SK-N-SH (cell line): ENCODE data around the gene USP11. TPM values are rescaled to one million over a fixed set of nuclear protein-coding genes. Genes with fewer than 3 reads are reported as not detected.
"Not testable (repeated sequence)": the region's sequence is repeated elsewhere in the genome, so short reads cannot be mapped to it uniquely, and the experiment has no call there.

Source experiments
- CTCF ChIA-PET: fragments of 300-600, 350-600 bp; formaldehyde crosslinking; extraction: SDS; loops from one replicate; lab custom pipeline; 2021; lab: Yijun Ruan, JAX
- POLR2A ChIA-PET: fragments of 350-600 bp; sonication (Branson Sonifier 250); formaldehyde crosslinking; extraction: SDS; loops from one replicate; lab custom pipeline; 2020; ENCODE audit warnings: antibody characterized with exemption, inconsistent platforms; lab: Yijun Ruan, JAX
- DNase-seq: peaks from one replicate; pipeline ENCODE4 v3.0.0; 2012
- H2AFZ ChIP-seq: fragments of 200-600 bp; sonication (generic); 2 replicates; pipeline ENCODE4 v1.8.1; 2016; ENCODE audit warnings: antibody characterized with exemption, mild to moderate bottlenecking, low read depth
- H3F3A ChIP-seq: fragments of 200-600 bp; sonication (generic); replicated peaks from 2 replicates; pipeline ENCODE3; 2016; ENCODE audit warnings: antibody characterized with exemption, mild to moderate bottlenecking; ENCODE audit not compliant: insufficient read depth
- H3K27ac ChIP-seq, 2 experiments: fragments of 200-500 bp in 1 of 2; fragments of 200-600 bp in 1 of 2; sonication (Bioruptor generic) in 1 of 2; sonication (generic), shearing (Covaris generic) in 1 of 2; 2 replicates each; pipeline versions ENCODE4 v1.5.1 to v1.6.1; 2014 to 2016; ENCODE audit warnings: low read depth in 2 of 2, inconsistent platforms in 1 of 2, low read length in 1 of 2, mild to moderate bottlenecking in 1 of 2, mixed read lengths in 1 of 2
- H3K27me3 ChIP-seq: fragments of 200-600 bp; sonication (generic), shearing (Covaris generic); 2 replicates; pipeline ENCODE4 v1.6.1; 2016; ENCODE audit warnings: mixed run types; ENCODE audit not compliant: insufficient read depth
- H3K36me3 ChIP-seq, 2 experiments: fragments of 200-500 bp in 1 of 2; fragments of 200-600 bp in 1 of 2; sonication (Bioruptor generic) in 1 of 2; sonication (generic) in 1 of 2; replicated peaks in 1 of 2; 2 replicates each; pipeline versions ENCODE3 to v1.5.1; 2014 to 2016; ENCODE audit warnings: low read length in 1 of 2, mild to moderate bottlenecking in 1 of 2; ENCODE audit not compliant: insufficient read depth in 2 of 2, control insufficient read depth in 1 of 2
- H3K4me1 ChIP-seq, 2 experiments: fragments of 200-500 bp in 1 of 2; fragments of 200-600 bp in 1 of 2; sonication (Bioruptor generic) in 1 of 2; sonication (generic), shearing (Covaris generic) in 1 of 2; 2 replicates each; pipeline versions ENCODE4 v1.5.1 to v1.6.1; 2014 to 2016; ENCODE audit warnings: low read depth in 1 of 2, low read length in 1 of 2, mixed run types in 1 of 2; ENCODE audit not compliant: insufficient read depth in 2 of 2, control insufficient read depth in 1 of 2
- H3K4me2 ChIP-seq: fragments of 200-600 bp; sonication (generic), shearing (Covaris generic); 2 replicates; pipeline ENCODE4 v1.6.1; 2017; ENCODE audit warnings: mixed run types
- H3K4me3 ChIP-seq, 2 experiments: fragments of 200-500 bp in 1 of 2; fragments of 200-600 bp in 1 of 2; sonication (Bioruptor generic) in 1 of 2; sonication (generic), shearing (Covaris generic) in 1 of 2; 2 replicates each; pipeline versions ENCODE4 v1.5.1 to v1.8.1; 2014 to 2016; ENCODE audit warnings: low read depth in 2 of 2, inconsistent platforms in 1 of 2, low read length in 1 of 2, mild to moderate bottlenecking in 1 of 2, mixed read lengths in 1 of 2, moderate library complexity in 1 of 2
- H3K79me2 ChIP-seq: fragments of 200-600 bp; sonication (generic); 2 replicates; pipeline ENCODE4 v1.8.1; 2017; ENCODE audit warnings: mild to moderate bottlenecking; ENCODE audit not compliant: insufficient read depth
- H3K9ac ChIP-seq: fragments of 200-600 bp; sonication (generic); 2 replicates; pipeline ENCODE4 v1.6.1; 2017; ENCODE audit warnings: mixed run types
- H3K9me2 ChIP-seq: fragments of 200-600 bp; sonication (generic); 2 replicates; pipeline ENCODE4 v1.6.1; 2017; ENCODE audit warnings: mixed run types
- H3K9me3 ChIP-seq: fragments of 200-600 bp; sonication (generic); 2 replicates; pipeline ENCODE4 v1.6.1; 2017; ENCODE audit warnings: mixed run types, mild to moderate bottlenecking, moderate library complexity
- H4K20me1 ChIP-seq: fragments of 200-600 bp; sonication (generic); 2 replicates; pipeline ENCODE4 v1.6.1; 2017; ENCODE audit warnings: mild to moderate bottlenecking, mixed run types; ENCODE audit not compliant: insufficient read depth
- CHD2 ChIP-seq: fragments of 150-350 bp; IDR thresholded peaks from 2 replicates; pipeline ENCODE4 v1.6.1; 2018; ENCODE audit warnings: low read length; ENCODE audit not compliant: partially characterized antibody
- ELF1 ChIP-seq: IDR thresholded peaks from 2 replicates; pipeline ENCODE4 v1.4.0; 2012
- EZH2phosphoT487 ChIP-seq: fragments of 200-600 bp; sonication (generic); IDR thresholded peaks from 2 replicates; pipeline ENCODE4 v1.6.1; 2017; ENCODE audit warnings: low read depth, mixed run types, mild to moderate bottlenecking, antibody characterized with exemption, moderate library complexity, borderline replicate concordance
- FOSL2 ChIP-seq: IDR thresholded peaks from 2 replicates; pipeline ENCODE4 v1.4.0; 2012; ENCODE audit warnings: low read depth, mild to moderate bottlenecking, moderate library complexity, borderline replicate concordance
- FOXM1 ChIP-seq: IDR thresholded peaks from 2 replicates; pipeline ENCODE4 v1.4.0; 2012; ENCODE audit warnings: low read depth, mild to moderate bottlenecking
- GATA2 ChIP-seq: sonication (generic); formaldehyde crosslinking; IDR thresholded peaks from 2 replicates; pipeline ENCODE4 v1.5.0; 2020; ENCODE audit warnings: mild to moderate bottlenecking, missing genetic modification reagents
- MEF2A ChIP-seq: IDR thresholded peaks from 2 replicates; pipeline ENCODE4 v1.4.0; 2012; ENCODE audit warnings: low read depth, borderline replicate concordance
- RAD21 ChIP-seq: IDR thresholded peaks from 2 replicates; pipeline ENCODE4 v1.6.1; 2012; ENCODE audit warnings: mild to moderate bottlenecking, low read length
- RXRA ChIP-seq: IDR thresholded peaks from 2 replicates; pipeline ENCODE4 v1.4.0; 2012; ENCODE audit warnings: low read depth, mild to moderate bottlenecking, borderline replicate concordance
- SIN3A ChIP-seq: IDR thresholded peaks from 2 replicates; pipeline ENCODE4 v1.6.1; 2012; ENCODE audit warnings: low read depth, mild to moderate bottlenecking, low read length, moderate library complexity, borderline replicate concordance
- TCF12 ChIP-seq: IDR thresholded peaks from 2 replicates; pipeline ENCODE4 v1.4.0; 2012
- TEAD4 ChIP-seq: IDR thresholded peaks from 2 replicates; pipeline ENCODE4 v1.4.0; 2012; ENCODE audit warnings: mild to moderate bottlenecking, borderline replicate concordance; ENCODE audit not compliant: insufficient read depth
- WGBS: methylation state at CpG from one replicate; pipeline ENCODE4 v1.1.6; 2017; ENCODE audit warnings: low lambda C conversion rate; 5-methylcytosine and 5-hydroxymethylcytosine counted together
- polyA plus RNA-seq, 3 experiments: library from polyadenylated mRNA; depleted of rRNA; stranded (reverse); fragments of >200 nt; gene quantifications; 2 replicates each; pipeline ENCODE4 v1.2.3, GENCODE V29; 2012
- TF ChIP-seq, protein P1 (sequence below): fragments of 200-600 bp; sonication (generic); IDR thresholded peaks from 2 replicates; pipeline ENCODE4 v1.6.1; 2017; ENCODE audit warnings: antibody characterized with exemption, mild to moderate bottlenecking, moderate library complexity
- TF ChIP-seq, protein P2 (sequence below): IDR thresholded peaks from 2 replicates; pipeline ENCODE4 v1.4.0; 2012; ENCODE audit warnings: low read depth, borderline replicate concordance
- TF ChIP-seq, protein P3 (sequence below): IDR thresholded peaks from 2 replicates; pipeline ENCODE4 v1.6.1; 2012; ENCODE audit warnings: mild to moderate bottlenecking, low read depth, low read length, moderate library complexity
- TF ChIP-seq, protein P4 (sequence below): IDR thresholded peaks from 2 replicates; pipeline ENCODE4; 2012
- TF ChIP-seq, protein P5 (sequence below): IDR thresholded peaks from 2 replicates; pipeline ENCODE4 v1.4.0; 2012; ENCODE audit warnings: low read depth
- TF ChIP-seq, protein P6 (sequence below): fragments of 150-350 bp; IDR thresholded peaks from 2 replicates; pipeline ENCODE4 v1.6.1; 2017; ENCODE audit warnings: antibody characterized with exemption, low read length, low read depth, borderline replicate concordance

Gene USP11
- polyA plus RNA-seq, 1 of the 3 experiments (the other 2 are of a cell fraction), result 53.1 TPM

DNA sequence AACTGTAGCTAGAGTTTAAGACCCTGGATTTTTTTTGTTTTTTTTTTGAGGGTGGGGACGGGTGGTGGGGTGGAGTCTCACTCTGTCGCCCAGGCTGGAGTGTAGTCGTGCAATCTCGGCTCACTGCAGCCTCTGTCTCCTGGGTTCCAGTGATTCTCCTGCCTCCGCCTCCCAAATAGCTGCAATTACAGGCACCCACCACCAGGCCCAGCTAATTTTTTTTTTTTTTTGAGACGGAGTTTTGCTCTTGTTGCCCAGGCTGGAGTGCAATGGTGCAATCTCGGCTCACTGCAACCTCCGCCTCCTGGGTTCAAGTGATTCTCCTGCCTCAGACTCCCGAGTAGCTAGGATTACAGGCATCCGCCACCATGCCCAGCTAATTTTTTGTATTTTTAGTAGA is 51.8 kb downstream of the USP11 start:
- H4K20me1 ChIP-seq, H3K9me2 ChIP-seq, H3F3A ChIP-seq, H3K4me2 ChIP-seq, H3K36me3 ChIP-seq, H3K27ac ChIP-seq, DNase-seq, H3K4me1 ChIP-seq, H3K4me3 ChIP-seq, H2AFZ ChIP-seq, POLR2A ChIA-PET, H3K9me3 ChIP-seq, H3K9ac ChIP-seq, H3K79me2 ChIP-seq: not testable (repeated sequence)
- peaks cover 32% of the 10 kb centered on the region; the same call in 1 of the 2 replicates for H3K27me3 ChIP-seq
- TF ChIP-seq, protein P1, sequence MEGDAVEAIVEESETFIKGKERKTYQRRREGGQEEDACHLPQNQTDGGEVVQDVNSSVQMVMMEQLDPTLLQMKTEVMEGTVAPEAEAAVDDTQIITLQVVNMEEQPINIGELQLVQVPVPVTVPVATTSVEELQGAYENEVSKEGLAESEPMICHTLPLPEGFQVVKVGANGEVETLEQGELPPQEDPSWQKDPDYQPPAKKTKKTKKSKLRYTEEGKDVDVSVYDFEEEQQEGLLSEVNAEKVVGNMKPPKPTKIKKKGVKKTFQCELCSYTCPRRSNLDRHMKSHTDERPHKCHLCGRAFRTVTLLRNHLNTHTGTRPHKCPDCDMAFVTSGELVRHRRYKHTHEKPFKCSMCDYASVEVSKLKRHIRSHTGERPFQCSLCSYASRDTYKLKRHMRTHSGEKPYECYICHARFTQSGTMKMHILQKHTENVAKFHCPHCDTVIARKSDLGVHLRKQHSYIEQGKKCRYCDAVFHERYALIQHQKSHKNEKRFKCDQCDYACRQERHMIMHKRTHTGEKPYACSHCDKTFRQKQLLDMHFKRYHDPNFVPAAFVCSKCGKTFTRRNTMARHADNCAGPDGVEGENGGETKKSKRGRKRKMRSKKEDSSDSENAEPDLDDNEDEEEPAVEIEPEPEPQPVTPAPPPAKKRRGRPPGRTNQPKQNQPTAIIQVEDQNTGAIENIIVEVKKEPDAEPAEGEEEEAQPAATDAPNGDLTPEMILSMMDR, result peak; percentile 54
- 46% methylated on average over 7 of the region's 10 CpGs for WGBS
- CTCF ChIA-PET, result interaction anchor here (0.8 to 1.0 kb wide), 2 partner anchors 18 to 43 kb away, joined by 3 read pairs; no protein-coding TSS in a partner anchor

DNA sequence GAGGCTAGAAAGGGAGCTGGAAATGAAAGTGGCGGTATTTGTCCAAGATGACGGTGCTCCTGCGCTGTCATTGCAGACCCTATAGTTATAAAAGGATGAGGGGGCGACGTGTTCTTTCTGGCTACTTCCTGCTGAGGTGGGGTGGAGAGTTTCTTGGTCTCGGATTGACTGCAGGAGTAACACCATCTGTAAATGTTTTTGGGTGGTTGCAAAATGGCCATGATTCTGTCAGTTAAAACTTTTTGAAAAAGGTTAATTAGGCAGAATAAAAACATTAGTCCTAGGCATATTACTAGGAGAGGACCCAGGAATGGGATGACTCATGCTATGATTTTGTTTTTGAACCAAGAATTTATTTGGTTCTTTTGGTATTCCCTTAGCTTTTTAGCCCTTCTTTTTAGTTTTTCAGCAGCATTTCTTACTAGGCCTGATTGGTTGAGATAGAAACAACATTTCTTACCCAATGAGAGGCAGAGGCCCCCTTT is 53.1 kb downstream of the USP11 start:
- CTCF ChIA-PET, result no interaction called here
- TF ChIP-seq ELF1, result no peak
- no peak for TF ChIP-seq SIN3A
- no peak for TF ChIP-seq EZH2phosphoT487
- TF ChIP-seq CHD2, result no peak
- TF ChIP-seq, protein P2, sequence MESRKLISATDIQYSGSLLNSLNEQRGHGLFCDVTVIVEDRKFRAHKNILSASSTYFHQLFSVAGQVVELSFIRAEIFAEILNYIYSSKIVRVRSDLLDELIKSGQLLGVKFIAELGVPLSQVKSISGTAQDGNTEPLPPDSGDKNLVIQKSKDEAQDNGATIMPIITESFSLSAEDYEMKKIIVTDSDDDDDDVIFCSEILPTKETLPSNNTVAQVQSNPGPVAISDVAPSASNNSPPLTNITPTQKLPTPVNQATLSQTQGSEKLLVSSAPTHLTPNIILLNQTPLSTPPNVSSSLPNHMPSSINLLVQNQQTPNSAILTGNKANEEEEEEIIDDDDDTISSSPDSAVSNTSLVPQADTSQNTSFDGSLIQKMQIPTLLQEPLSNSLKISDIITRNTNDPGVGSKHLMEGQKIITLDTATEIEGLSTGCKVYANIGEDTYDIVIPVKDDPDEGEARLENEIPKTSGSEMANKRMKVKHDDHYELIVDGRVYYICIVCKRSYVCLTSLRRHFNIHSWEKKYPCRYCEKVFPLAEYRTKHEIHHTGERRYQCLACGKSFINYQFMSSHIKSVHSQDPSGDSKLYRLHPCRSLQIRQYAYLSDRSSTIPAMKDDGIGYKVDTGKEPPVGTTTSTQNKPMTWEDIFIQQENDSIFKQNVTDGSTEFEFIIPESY, result no peak
- TF ChIP-seq, protein P3, sequence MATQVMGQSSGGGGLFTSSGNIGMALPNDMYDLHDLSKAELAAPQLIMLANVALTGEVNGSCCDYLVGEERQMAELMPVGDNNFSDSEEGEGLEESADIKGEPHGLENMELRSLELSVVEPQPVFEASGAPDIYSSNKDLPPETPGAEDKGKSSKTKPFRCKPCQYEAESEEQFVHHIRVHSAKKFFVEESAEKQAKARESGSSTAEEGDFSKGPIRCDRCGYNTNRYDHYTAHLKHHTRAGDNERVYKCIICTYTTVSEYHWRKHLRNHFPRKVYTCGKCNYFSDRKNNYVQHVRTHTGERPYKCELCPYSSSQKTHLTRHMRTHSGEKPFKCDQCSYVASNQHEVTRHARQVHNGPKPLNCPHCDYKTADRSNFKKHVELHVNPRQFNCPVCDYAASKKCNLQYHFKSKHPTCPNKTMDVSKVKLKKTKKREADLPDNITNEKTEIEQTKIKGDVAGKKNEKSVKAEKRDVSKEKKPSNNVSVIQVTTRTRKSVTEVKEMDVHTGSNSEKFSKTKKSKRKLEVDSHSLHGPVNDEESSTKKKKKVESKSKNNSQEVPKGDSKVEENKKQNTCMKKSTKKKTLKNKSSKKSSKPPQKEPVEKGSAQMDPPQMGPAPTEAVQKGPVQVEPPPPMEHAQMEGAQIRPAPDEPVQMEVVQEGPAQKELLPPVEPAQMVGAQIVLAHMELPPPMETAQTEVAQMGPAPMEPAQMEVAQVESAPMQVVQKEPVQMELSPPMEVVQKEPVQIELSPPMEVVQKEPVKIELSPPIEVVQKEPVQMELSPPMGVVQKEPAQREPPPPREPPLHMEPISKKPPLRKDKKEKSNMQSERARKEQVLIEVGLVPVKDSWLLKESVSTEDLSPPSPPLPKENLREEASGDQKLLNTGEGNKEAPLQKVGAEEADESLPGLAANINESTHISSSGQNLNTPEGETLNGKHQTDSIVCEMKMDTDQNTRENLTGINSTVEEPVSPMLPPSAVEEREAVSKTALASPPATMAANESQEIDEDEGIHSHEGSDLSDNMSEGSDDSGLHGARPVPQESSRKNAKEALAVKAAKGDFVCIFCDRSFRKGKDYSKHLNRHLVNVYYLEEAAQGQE, result no peak
- no peak for TF ChIP-seq RAD21
- TF ChIP-seq TCF12, result no peak
- TF ChIP-seq FOSL2, result no peak
- TF ChIP-seq, protein P4, sequence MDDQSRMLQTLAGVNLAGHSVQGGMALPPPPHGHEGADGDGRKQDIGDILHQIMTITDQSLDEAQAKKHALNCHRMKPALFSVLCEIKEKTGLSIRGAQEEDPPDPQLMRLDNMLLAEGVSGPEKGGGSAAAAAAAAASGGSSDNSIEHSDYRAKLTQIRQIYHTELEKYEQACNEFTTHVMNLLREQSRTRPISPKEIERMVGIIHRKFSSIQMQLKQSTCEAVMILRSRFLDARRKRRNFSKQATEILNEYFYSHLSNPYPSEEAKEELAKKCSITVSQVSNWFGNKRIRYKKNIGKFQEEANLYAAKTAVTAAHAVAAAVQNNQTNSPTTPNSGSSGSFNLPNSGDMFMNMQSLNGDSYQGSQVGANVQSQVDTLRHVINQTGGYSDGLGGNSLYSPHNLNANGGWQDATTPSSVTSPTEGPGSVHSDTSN, result no peak
- TF ChIP-seq, protein P5, sequence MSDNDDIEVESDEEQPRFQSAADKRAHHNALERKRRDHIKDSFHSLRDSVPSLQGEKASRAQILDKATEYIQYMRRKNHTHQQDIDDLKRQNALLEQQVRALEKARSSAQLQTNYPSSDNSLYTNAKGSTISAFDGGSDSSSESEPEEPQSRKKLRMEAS, result no peak
- TF ChIP-seq TEAD4, result no peak
- TF ChIP-seq, protein P6, sequence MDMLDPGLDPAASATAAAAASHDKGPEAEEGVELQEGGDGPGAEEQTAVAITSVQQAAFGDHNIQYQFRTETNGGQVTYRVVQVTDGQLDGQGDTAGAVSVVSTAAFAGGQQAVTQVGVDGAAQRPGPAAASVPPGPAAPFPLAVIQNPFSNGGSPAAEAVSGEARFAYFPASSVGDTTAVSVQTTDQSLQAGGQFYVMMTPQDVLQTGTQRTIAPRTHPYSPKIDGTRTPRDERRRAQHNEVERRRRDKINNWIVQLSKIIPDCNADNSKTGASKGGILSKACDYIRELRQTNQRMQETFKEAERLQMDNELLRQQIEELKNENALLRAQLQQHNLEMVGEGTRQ, result no peak
- TF ChIP-seq FOXM1, result no peak
- TF ChIP-seq RXRA, result no peak
- TF ChIP-seq MEF2A, result no peak
- TF ChIP-seq GATA2, result no peak

More for the DNA sequence above, 53.1 kb downstream of the USP11 start:
- Histone ChIP-seq H3K4me2 (no peak overlapping the region), H3K9ac (no peak overlapping the region), H2AFZ (no peak overlapping the region), H3K36me3 (no peaks in the 10 kb centered on the region), H3K9me2 (no peaks in the 10 kb centered on the region), H3K4me3 (no peak overlapping the region), H3K27ac (no peak overlapping the region), H3K79me2 (no peaks in the 10 kb centered on the region), H4K20me1 (no peaks in the 10 kb centered on the region), H3K4me1 (no peaks in the 10 kb centered on the region), H3K27me3 (peaks cover 34% of the 10 kb centered on the region; the same call in 1 of the 2 replicates), H3F3A (no peaks in the 10 kb centered on the region), H3K9me3 (no peaks in the 10 kb centered on the region)
- 39% methylated on average over 6 of the region's 6 CpGs for WGBS
- DNase-seq, result no peak
- POLR2A ChIA-PET, result no interaction called here
